K562 (cell line): ENCODE measurements around the gene CRADD. TPM values are rescaled to one million over a fixed set of nuclear protein-coding genes. Genes with fewer than 3 reads are reported as not detected.

Source experiments
- ADNP ChIP-seq: fragments of 200-800 bp; sonication (Bioruptor generic); IDR thresholded peaks from 2 replicates; pipeline ENCODE4 v1.6.1; 2016; ENCODE audit warnings: missing genetic modification characterization, missing compliant biosample characterization
- ATF1 ChIP-seq, 2 experiments: fragments of 450-650 bp in 1 of 2; IDR thresholded peaks; 2 replicates each; pipeline ENCODE4 v1.6.1; 2016; ENCODE audit warnings: missing compliant biosample characterization in 1 of 2, missing genetic modification characterization in 1 of 2
- ATF7 ChIP-seq: fragments of 450-650 bp; IDR thresholded peaks from 2 replicates; pipeline ENCODE4 v1.7.1; 2014; ENCODE audit warnings: mild to moderate bottlenecking, moderate library complexity
- CBX8 ChIP-seq: fragments of 200-600 bp; sonication (generic); IDR thresholded peaks from 2 replicates; pipeline ENCODE4 v1.6.1; 2012; ENCODE audit warnings: borderline replicate concordance, mixed run types, low read depth, mild to moderate bottlenecking, moderate library complexity, mixed read lengths, low read length, control low read depth, inconsistent platforms; ENCODE audit not compliant: poor library complexity, severe bottlenecking; ENCODE audit errors: extremely low read depth
- E2F5 ChIP-seq: sonication (generic); formaldehyde crosslinking; IDR thresholded peaks from 2 replicates; pipeline ENCODE4 v1.8.0; 2022; ENCODE audit warnings: mild to moderate bottlenecking, missing genetic modification reagents
- EGR1 ChIP-seq: fragments of 450-650 bp; conservative IDR thresholded peaks from 2 replicates; pipeline ENCODE4 v1.6.1; 2017; ENCODE audit warnings: mild to moderate bottlenecking
- HCFC1 ChIP-seq: IDR thresholded peaks from 2 replicates; pipeline ENCODE4 v1.6.1; 2012; ENCODE audit warnings: low read depth, low read length, improper control_type of control experiment
- KLF6 ChIP-seq: fragments of 250-450 bp; sonication (Bioruptor Pico); IDR thresholded peaks from 2 replicates; pipeline ENCODE4 v1.4.0; 2020; ENCODE audit warnings: mild to moderate bottlenecking, moderate library complexity, borderline replicate concordance
- L3MBTL2 ChIP-seq: fragments of 450-650 bp; IDR thresholded peaks from 2 replicates; pipeline ENCODE4 v1.6.1; 2016; ENCODE audit warnings: mild to moderate bottlenecking, moderate library complexity
- MCM5 ChIP-seq: fragments of 450-650 bp; IDR thresholded peaks from 2 replicates; pipeline ENCODE4 v1.6.1; 2016; ENCODE audit warnings: low read depth
- MEF2D ChIP-seq: conservative IDR thresholded peaks from 2 replicates; pipeline ENCODE4 v1.6.1; 2016; ENCODE audit warnings: low read depth, missing genetic modification characterization, missing compliant biosample characterization
- SLC30A9 ChIP-seq: fragments of 250-450 bp; sonication (Bioruptor Pico); IDR thresholded peaks from 2 replicates; pipeline ENCODE4 v1.8.0; 2022; ENCODE audit warnings: mild to moderate bottlenecking, moderate library complexity
- STAG1 ChIP-seq: sonication (generic); formaldehyde crosslinking; IDR thresholded peaks from 2 replicates; pipeline ENCODE4 v1.5.0; 2020; ENCODE audit warnings: missing genetic modification reagents, borderline replicate concordance
- TAF7 ChIP-seq: fragments of 450-650 bp; IDR thresholded peaks from 2 replicates; pipeline ENCODE4 v1.6.1; 2016; ENCODE audit warnings: missing genetic modification characterization, missing compliant biosample characterization
- TCF3 ChIP-seq: sonication (generic); formaldehyde crosslinking; IDR thresholded peaks from 2 replicates; pipeline ENCODE4 v1.4.0; 2020; ENCODE audit warnings: mild to moderate bottlenecking, missing genetic modification reagents
- TFAP4 ChIP-seq: sonication (generic); formaldehyde crosslinking; IDR thresholded peaks from 2 replicates; pipeline ENCODE4 v1.8.0; 2022; ENCODE audit warnings: missing genetic modification reagents, mild to moderate bottlenecking, moderate library complexity, borderline replicate concordance
- ZBTB1 ChIP-seq: sonication (generic); formaldehyde crosslinking; IDR thresholded peaks from 2 replicates; pipeline ENCODE4 v1.8.1; 2023; ENCODE audit warnings: missing genetic modification reagents, low read depth, mild to moderate bottlenecking, borderline replicate concordance
- ZNF175 ChIP-seq: fragments of 200-800 bp; sonication (Bioruptor generic); IDR thresholded peaks from 2 replicates; pipeline ENCODE4 v1.6.1; 2016; ENCODE audit warnings: low read depth, mild to moderate bottlenecking, missing genetic modification characterization, missing compliant biosample characterization
- ZNF589 ChIP-seq: fragments of 200-800 bp; sonication (Bioruptor generic); IDR thresholded peaks from 2 replicates; pipeline ENCODE4 v1.6.1; 2016; ENCODE audit warnings: low read depth, missing genetic modification characterization, missing compliant biosample characterization
- ZNF592 ChIP-seq: fragments of 450-650 bp; IDR thresholded peaks from 2 replicates; pipeline ENCODE4 v1.6.1; 2017; ENCODE audit warnings: antibody characterized with exemption, mild to moderate bottlenecking
- ZNF766 ChIP-seq: fragments of 200-800 bp; sonication (Bioruptor generic); conservative IDR thresholded peaks from 2 replicates; pipeline ENCODE4 v1.6.1; 2016; ENCODE audit warnings: missing genetic modification characterization, missing compliant biosample characterization
- polyA plus RNA-seq, 8 experiments: library from polyadenylated mRNA; depleted of rRNA in 4 of 8; stranded (reverse) in 5 of 8; unstranded in 3 of 8; fragments of >200 nt; fragmentation: Nextera tagmentation in 2 of 8; fragmentation: Illumina TruSeq in 1 of 8; extraction: Ambion mirVana in 2 of 8; extraction: Trizol in 1 of 8; gene quantifications; 2 replicates each; pipeline versions ENCODE4 v1.2.1 to v1.2.3, GENCODE V29; 2011 to 2014; ENCODE audit warnings: inconsistent platforms in 1 of 8, missing spikeins in 1 of 8
- total RNA-seq, 7 experiments: library from RNA; depleted of rRNA in 6 of 7; stranded (reverse); fragments of >200 nt in 6 of 7; fragmentation: Illumina TruSeq in 2 of 7; extraction: Trizol in 2 of 7; gene quantifications; 2 replicates each; pipeline versions ENCODE4 v1.2.1 to v1.2.3, GENCODE V29; 2011 to 2021; ENCODE audit warnings: low replicate concordance in 1 of 7

CRADD gene
- total and polyA plus RNA-seq, 9 of the 15 experiments (the other 6 are each of a cell fraction or from before 2014, with no cell fraction given), result 20.5 to 41.1 (median 25.9) TPM

GRCh38 chr12:93762059-93762719 is 85.0 kb downstream of the CRADD start (continued):
- TF ChIP-seq SLC30A9, result no peak
- peak; percentile 89 for TF ChIP-seq ZNF175 (CRISPR knock-in tag)
- TF ChIP-seq ATF7, result peak; percentile 41; the same call in 1 of the 2 replicates
- 0 out of 2 replicates have a peak, but pooled peaks have one; percentile 34 for TF ChIP-seq MEF2D (tag)
- no peak for TF ChIP-seq ZBTB1
- TF ChIP-seq HCFC1, result no peak
- peak; percentile 52 for TF ChIP-seq ZNF592
- TF ChIP-seq E2F5 (CRISPR knock-in tag), result no peak
- no peak for TF ChIP-seq STAG1 (CRISPR knock-in tag)
- no peak for TF ChIP-seq ZNF766 (CRISPR knock-in tag)
- peak; percentile 24; the same call in 1 of the 2 replicates for TF ChIP-seq TCF3 (CRISPR knock-in tag)
- 0 out of 2 replicates have a peak, but pooled peaks have one; percentile 21 for TF ChIP-seq L3MBTL2
- TF ChIP-seq KLF6 (CRISPR knock-in tag), result 0 out of 2 replicates have a peak, but pooled peaks have one; percentile 33
- peak; percentile 39; the same call in 1 of the 2 replicates for TF ChIP-seq ADNP (tag)
- TF ChIP-seq TAF7, result no peak
- TF ChIP-seq TFAP4 (CRISPR knock-in tag), result no peak
- TF ChIP-seq MCM5, result no peak
- TF ChIP-seq EGR1, result no peak
- no peak for TF ChIP-seq CBX8
- peak; percentile 90 for TF ChIP-seq ZNF589 (CRISPR knock-in tag)
- TF ChIP-seq ATF1 (CRISPR knock-in tag; IDR thresholded peaks at IDR 0.05), result no peak
- no peak for TF ChIP-seq ATF1 (tag; IDR thresholded peaks at IDR 0.05)
